ENCODE data around the gene HEXD. TPM values are rescaled to one million over a fixed set of nuclear protein-coding genes. Genes with fewer than 3 reads are reported as not detected.

The HEXD gene
- total RNA-seq, 1 donor from 2014 or later: 82.8 TPM

DNA sequence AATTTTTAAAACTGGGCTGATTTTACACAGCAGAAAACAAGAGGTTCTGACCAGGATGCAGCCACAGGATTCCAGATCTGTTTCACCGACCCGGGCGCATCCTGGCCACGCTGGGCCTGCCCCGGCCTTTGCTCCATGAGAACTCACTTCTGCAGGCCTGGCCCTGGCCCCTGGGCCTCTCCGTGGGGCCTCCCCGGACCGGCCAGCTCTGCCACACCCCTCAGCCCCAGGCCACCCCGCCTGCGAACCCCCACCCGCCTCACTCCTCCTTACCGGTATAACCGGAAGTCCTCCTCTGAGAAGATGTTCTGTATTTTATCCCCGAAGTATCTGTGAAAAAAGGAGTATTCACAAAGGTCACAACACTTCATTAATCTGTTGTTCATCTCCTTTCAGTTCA is 13.1 kb upstream of the HEXD start:
- no peak overlapping the region for H3K27ac Mint-ChIP-seq
- no peak overlapping the region for H3K4me3 Mint-ChIP-seq
- peaks cover 27% of the 10 kb centered on the region for H3K36me3 Mint-ChIP-seq
- H3K9me3 Mint-ChIP-seq: no peaks in the 10 kb centered on the region
- TF ChIP-seq CTCF (IDR thresholded peaks at IDR 0.05; ENCODE audit: unreplicated experiment): no peak
- DNase-seq (ENCODE audit: low spot score in 2 of 2, unreplicated experiment in 2 of 2): no peak
- no peaks in the 10 kb centered on the region for H3K27me3 Mint-ChIP-seq (ENCODE audit: low read depth)
- no peaks in the 10 kb centered on the region for H3K4me1 Mint-ChIP-seq

- H3K27me3 Mint-ChIP-seq (ENCODE audit: low read depth): no peaks in the 10 kb centered on the region
- no peak overlapping the region for H3K4me3 Mint-ChIP-seq
- no peaks in the 10 kb centered on the region for H3K4me1 Mint-ChIP-seq
- no peaks in the 10 kb centered on the region for H3K9me3 Mint-ChIP-seq
- DNase-seq (ENCODE audit: low spot score in 2 of 2, unreplicated experiment in 2 of 2): no peak
- H3K36me3 Mint-ChIP-seq: peaks cover 24% of the 10 kb centered on the region
- H3K27ac Mint-ChIP-seq: no peak overlapping the region
- TF ChIP-seq CTCF (IDR thresholded peaks at IDR 0.05; ENCODE audit: unreplicated experiment): no peak
Measured at GRCh38 chr17:82406131-82406671, 11.9 kb upstream of the HEXD start.

GRCh38 chr17:82407255-82407654 is 10.9 kb upstream of the HEXD start:
- DNase-seq (ENCODE audit: low spot score in 2 of 2, unreplicated experiment in 2 of 2): no peak
- Mint-ChIP-seq H3K36me3 (peaks cover 23% of the 10 kb centered on the region), H3K4me3 (no peak overlapping the region), H3K4me1 (no peaks in the 10 kb centered on the region), H3K27me3 (ENCODE audit: low read depth) (no peaks in the 10 kb centered on the region), H3K9me3 (no peaks in the 10 kb centered on the region), H3K27ac (no peak overlapping the region)
- no peak for TF ChIP-seq CTCF (IDR thresholded peaks at IDR 0.05; ENCODE audit: unreplicated experiment)

DNA sequence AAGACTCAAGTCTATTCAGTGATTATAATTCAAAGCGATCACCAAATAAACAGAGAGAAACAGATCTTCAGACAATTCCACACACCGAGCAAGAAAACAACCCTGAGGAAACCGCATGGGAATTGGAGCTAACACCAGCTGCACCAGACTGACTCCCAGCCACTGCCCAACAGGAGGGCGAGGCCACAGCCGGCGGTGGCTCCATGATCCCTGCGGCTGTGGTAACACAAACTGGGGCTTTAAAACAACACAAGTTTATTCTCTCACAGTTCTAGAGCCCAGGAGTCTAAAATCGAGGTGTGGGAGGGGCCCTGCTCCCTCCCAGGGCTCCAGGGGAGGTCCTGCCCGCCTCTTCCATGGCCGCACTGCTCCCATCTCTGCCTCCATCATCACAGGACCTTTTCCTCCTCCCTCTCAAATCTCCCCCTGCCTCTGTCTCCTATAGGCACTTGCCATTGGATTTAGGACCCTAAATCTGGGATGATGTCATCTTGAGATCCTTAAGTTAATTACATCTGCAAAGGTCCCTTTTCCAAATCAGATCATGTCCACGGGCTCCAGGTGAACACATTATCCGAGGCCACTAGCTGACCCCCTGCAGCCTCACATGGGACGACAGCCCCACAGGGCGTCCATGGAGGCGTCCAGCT is 9.7 kb upstream of the HEXD start:
- no peak for TF ChIP-seq CTCF (IDR thresholded peaks at IDR 0.05; ENCODE audit: unreplicated experiment)
- DNase-seq (ENCODE audit: low spot score in 2 of 2, unreplicated experiment in 2 of 2): no peak
- Mint-ChIP-seq H3K27ac (no peak overlapping the region), H3K9me3 (no peaks in the 10 kb centered on the region), H3K36me3 (peaks cover 23% of the 10 kb centered on the region), H3K4me1 (no peaks in the 10 kb centered on the region), H3K4me3 (no peak overlapping the region), H3K27me3 (ENCODE audit: low read depth) (no peaks in the 10 kb centered on the region)

DNA sequence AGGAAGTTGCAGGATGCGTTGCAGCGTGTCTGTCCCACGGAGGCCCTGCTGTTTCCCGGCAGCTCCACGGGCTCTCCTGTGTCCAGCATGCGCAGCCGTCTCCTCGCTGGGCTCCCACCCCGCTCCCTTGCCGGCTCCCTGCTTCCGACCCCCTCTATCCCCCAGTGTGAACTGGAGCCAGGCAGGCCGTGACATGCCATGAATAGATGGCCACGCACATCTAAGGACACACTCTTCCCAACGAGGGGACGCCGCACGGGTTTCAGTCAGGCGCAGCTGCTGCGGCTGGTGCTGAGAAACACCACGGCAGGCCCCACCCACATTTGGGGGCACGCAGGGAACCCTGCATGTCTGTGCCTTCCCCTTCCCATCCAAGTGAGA is 9.2 kb upstream of the HEXD start:
- H3K27ac Mint-ChIP-seq: no peak overlapping the region
- peaks cover 20% of the 10 kb centered on the region for H3K36me3 Mint-ChIP-seq

More for the DNA sequence above, 9.2 kb upstream of the HEXD start:
- Mint-ChIP-seq H3K4me3 (no peak overlapping the region), H3K4me1 (no peaks in the 10 kb centered on the region), H3K27me3 (ENCODE audit: low read depth) (no peaks in the 10 kb centered on the region), H3K9me3 (no peaks in the 10 kb centered on the region)
- no peak for TF ChIP-seq CTCF (IDR thresholded peaks at IDR 0.05; ENCODE audit: unreplicated experiment)
- DNase-seq (ENCODE audit: low spot score in 2 of 2, unreplicated experiment in 2 of 2): no peak

Measured in mesothelial cell of epicardium (in vitro differentiated cells).